IMR-90 (cell line): ENCODE results near the gene OSGIN1. TPM values are rescaled to one million over a fixed set of nuclear protein-coding genes. Genes with fewer than 3 reads are reported as not detected.

ENCODE experiments used
- ATAC-seq: fragments of 200-7000 bp; cut with Tn5 transposase; 2 replicates; pipeline ENCODE4 v1.9.1; 2020; ENCODE audit warnings: low read depth, mild to moderate bottlenecking, moderate library complexity
- BruUV-seq: library from RNA; stranded (reverse); fragments of 400-500 nt; replicated peaks from 2 replicates; lab custom pipeline; 2021; lab: Mats Ljungman, UMichigan
- CTCF ChIA-PET: fragments of 300-600 bp; formaldehyde crosslinking; extraction: SDS; loops from one replicate; lab custom pipeline; 2021; ENCODE audit warnings: antibody characterized with exemption; lab: Yijun Ruan, JAX
- POLR2A ChIA-PET: fragments of 300-600 bp; sonication (Branson Sonifier 250); formaldehyde crosslinking; loops from one replicate; lab custom pipeline; 2022; ENCODE audit warnings: antibody characterized with exemption; ENCODE audit not compliant: unreplicated experiment; lab: Charles Lee
- DNase-seq: peaks from one replicate; pipeline ENCODE4 v3.0.0; 2013
- H2AFZ ChIP-seq: replicated peaks from 2 replicates; pipeline ENCODE3; 2013; ENCODE audit warnings: low read length, mild to moderate bottlenecking; ENCODE audit not compliant: poor library complexity
- H2AK5ac ChIP-seq: 2 replicates; pipeline ENCODE4 v1.6.1; 2013; ENCODE audit warnings: low read depth, low read length, inconsistent platforms
- H2AK9ac ChIP-seq: replicated peaks from 2 replicates; pipeline ENCODE3; 2013; ENCODE audit warnings: mild to moderate bottlenecking, low read depth, low read length, moderate library complexity; ENCODE audit not compliant: poor library complexity
- H2BK120ac ChIP-seq: 2 replicates; pipeline ENCODE4 v1.6.1; 2013; ENCODE audit warnings: low read depth, low read length, inconsistent platforms
- H2BK15ac ChIP-seq: 3 replicates; pipeline ENCODE4 v1.6.1; 2013; ENCODE audit warnings: low read depth, low read length, inconsistent platforms
- H2BK20ac ChIP-seq: 2 replicates; pipeline ENCODE4 v1.6.1; 2013; ENCODE audit warnings: low read depth, mild to moderate bottlenecking, inconsistent platforms, low read length, moderate library complexity
- H2BK5ac ChIP-seq: 2 replicates; pipeline ENCODE4 v1.6.1; 2013; ENCODE audit warnings: mild to moderate bottlenecking, low read depth, low read length, inconsistent platforms; ENCODE audit not compliant: poor library complexity, severe bottlenecking
- H3K14ac ChIP-seq: replicated peaks from 2 replicates; pipeline ENCODE4 v1.6.1; 2013; ENCODE audit warnings: low read depth, low read length, inconsistent platforms
- H3K18ac ChIP-seq: 2 replicates; pipeline ENCODE4 v1.6.1; 2013; ENCODE audit warnings: low read depth, low read length, control low read depth
- H3K23ac ChIP-seq: 2 replicates; pipeline ENCODE4 v1.6.1; 2013; ENCODE audit warnings: low read depth, low read length, inconsistent platforms
- H3K27ac ChIP-seq: 2 replicates; pipeline ENCODE4 v1.5.1; 2013; ENCODE audit warnings: mild to moderate bottlenecking, control low read depth, low read length; ENCODE audit not compliant: insufficient read depth
- H3K27me3 ChIP-seq: 2 replicates; pipeline ENCODE4 v1.6.1; 2013; ENCODE audit warnings: low read length; ENCODE audit not compliant: control insufficient read depth, insufficient read depth
- H3K36me3 ChIP-seq: 2 replicates; pipeline ENCODE4 v1.6.1; 2013; ENCODE audit warnings: low read length, mixed read lengths; ENCODE audit not compliant: control insufficient read depth, insufficient read depth
- H3K4ac ChIP-seq: 2 replicates; pipeline ENCODE4 v1.6.1; 2013; ENCODE audit warnings: low read depth, low read length, inconsistent platforms
- H3K4me1 ChIP-seq: 2 replicates; pipeline ENCODE4 v1.6.1; 2013; ENCODE audit warnings: low read length, mixed read lengths; ENCODE audit not compliant: control insufficient read depth, insufficient read depth
- H3K4me2 ChIP-seq: 2 replicates; pipeline ENCODE4 v1.6.1; 2013; ENCODE audit warnings: low read depth, mild to moderate bottlenecking, control low read depth, low read length, moderate library complexity
- H3K4me3 ChIP-seq: 2 replicates; pipeline ENCODE4 v1.5.1; 2013; ENCODE audit warnings: low read depth, mild to moderate bottlenecking, control low read depth, low read length, moderate library complexity; ENCODE audit not compliant: insufficient read depth
- H3K56ac ChIP-seq: 2 replicates; pipeline ENCODE4 v1.6.1; 2013; ENCODE audit warnings: low read length, inconsistent platforms; ENCODE audit not compliant: insufficient read depth; ENCODE audit errors: extremely low read depth
- H3K79me1 ChIP-seq, 2 experiments: 2 replicates each; pipeline ENCODE4 v1.6.1; 2013; ENCODE audit warnings: low read length in 2 of 2, inconsistent platforms in 1 of 2, low read depth in 1 of 2
- H3K9ac ChIP-seq: 2 replicates; pipeline ENCODE4 v1.6.1; 2013; ENCODE audit warnings: low read depth, low read length, control low read depth
- H3K9me1 ChIP-seq: 2 replicates; pipeline ENCODE4 v1.6.1; 2013; ENCODE audit warnings: low read length, inconsistent platforms; ENCODE audit not compliant: insufficient read depth
- H3K9me3 ChIP-seq: 2 replicates; pipeline ENCODE4 v1.6.1; 2013; ENCODE audit warnings: low read length; ENCODE audit not compliant: control insufficient read depth, insufficient read depth
- H4K20me1 ChIP-seq: 2 replicates; pipeline ENCODE4 v1.6.1; 2013; ENCODE audit warnings: low read length, inconsistent platforms; ENCODE audit not compliant: insufficient read depth
- H4K5ac ChIP-seq: 2 replicates; pipeline ENCODE4 v1.6.1; 2013; ENCODE audit warnings: mild to moderate bottlenecking, low read depth, low read length, control low read depth
- H4K8ac ChIP-seq, 2 experiments: 2 replicates each; pipeline ENCODE4 v1.6.1; 2013; ENCODE audit warnings: low read depth in 2 of 2, low read length in 2 of 2, control low read depth in 1 of 2, inconsistent platforms in 1 of 2
- H4K91ac ChIP-seq: 2 replicates; pipeline ENCODE4 v1.6.1; 2013; ENCODE audit warnings: low read depth, low read length, inconsistent platforms; ENCODE audit not compliant: insufficient read depth
- BHLHE40 ChIP-seq: fragments of 150-350 bp; IDR thresholded peaks from 2 replicates; pipeline ENCODE4 v1.6.1; 2016; ENCODE audit warnings: mild to moderate bottlenecking, low read depth, low read length
- CEBPB ChIP-seq: IDR thresholded peaks from 2 replicates; pipeline ENCODE4 v1.6.1; 2012; ENCODE audit warnings: low read depth, low read length, improper control_type of control experiment
- MXI1 ChIP-seq: IDR thresholded peaks from 2 replicates; pipeline ENCODE4 v1.6.1; 2012; ENCODE audit warnings: low read depth, mild to moderate bottlenecking, low read length, moderate library complexity, borderline replicate concordance
- NFE2L2 ChIP-seq: fragments of 150-350 bp; IDR thresholded peaks from 2 replicates; pipeline ENCODE4 v1.6.1; 2016; ENCODE audit warnings: low read depth, mild to moderate bottlenecking, low read length
- RFX5 ChIP-seq: IDR thresholded peaks from 2 replicates; pipeline ENCODE4 v1.8.0; 2012; ENCODE audit warnings: low read depth, mild to moderate bottlenecking, low read length, moderate library complexity
- SMC3 ChIP-seq: fragments of 150-350 bp; IDR thresholded peaks from 2 replicates; pipeline ENCODE4 v1.6.1; 2016; ENCODE audit warnings: low read depth, mild to moderate bottlenecking, antibody characterized with exemption, low read length, moderate library complexity
- USF2 ChIP-seq: fragments of 150-350 bp; IDR thresholded peaks from 2 replicates; pipeline ENCODE4 v1.6.1; 2017; ENCODE audit warnings: mild to moderate bottlenecking, antibody characterized with exemption, low read length, low read depth
- WGBS, 2 experiments: methylation state at CpG; one replicate each; pipeline versions ENCODE4 v1.1.5 to v1.1.7; 2013; ENCODE audit warnings: missing lambda C conversion rate in 2 of 2; ENCODE audit not compliant: insufficient read length in 1 of 2; ENCODE audit errors: extremely low coverage in 2 of 2; 5-methylcytosine and 5-hydroxymethylcytosine counted together
- dilution Hi-C: fragments of 300-500 bp; cut with HindIII; formaldehyde crosslinking; loops from one replicate; pipeline ENCODE4 v1.14.3; 2018; ENCODE audit warnings: low sequenced_read_pairs; ENCODE audit not compliant: unreplicated experiment
- in situ Hi-C: fragments of 300-500 bp; cut with MboI; formaldehyde crosslinking; loops from 3 replicates; pipeline ENCODE4 v1.14.3; 2019; ENCODE audit warnings: low sequenced_read_pairs, inconsistent platforms, mixed read lengths
- intact Hi-C: fragments of 100-400 bp; cut with micrococcal nuclease; formaldehyde crosslinking; loops from 2 replicates; pipeline ENCODE4 v1.10.0; 2022
- polyA plus RNA-seq, 3 experiments: library from polyadenylated mRNA; depleted of rRNA; stranded (reverse); fragments of >200 nt; gene quantifications; 2 replicates each; pipeline ENCODE4 v1.2.3, GENCODE V29; 2012; ENCODE audit warnings: low replicate concordance in 1 of 3
- total RNA-seq: library from RNA; depleted of rRNA; stranded (reverse); fragments of >200 nt; gene quantifications from 2 replicates; pipeline ENCODE4 v1.2.3, GENCODE V29; 2012

Gene OSGIN1
- total and polyA plus RNA-seq, 2 of the 4 experiments (the other 2 are of a cell fraction): 0.90 to 6.4 TPM

GRCh38 chr16:83965444-83966152, 12.6 kb downstream of the OSGIN1 start:
- no peak overlapping the region for H4K91ac ChIP-seq
- no peak overlapping the region for H3K4me3 ChIP-seq
- no TSS peak for BruUV-seq
- POLR2A ChIA-PET: interaction anchor here (0.6 kb wide), 1 partner anchor 12 kb away, joined by 3 read pairs; no protein-coding TSS in a partner anchor
- H3K9me1 ChIP-seq: no peaks in the 10 kb centered on the region; the same call in 1 of the 2 replicates
- H3K9me3 ChIP-seq: no peaks in the 10 kb centered on the region
- H3K4ac ChIP-seq: no peak overlapping the region
- WGBS, 2 experiments: 91% methylated on average over 27 of the region's 36 CpGs; no CpG with 5 or more reads in 1 of the 2 experiments
- H3K36me3 ChIP-seq: peaks cover 23% of the 10 kb centered on the region; the same call in 1 of the 2 replicates
- no peaks in the 10 kb centered on the region for H3K4me1 ChIP-seq
- H3K27ac ChIP-seq: no peak overlapping the region
- ATAC-seq: no peak
- H3K14ac ChIP-seq: no peak overlapping the region
- H3K9ac ChIP-seq: no peak overlapping the region
- H3K79me1 ChIP-seq: no peaks in the 10 kb centered on the region
- H3K4me2 ChIP-seq: no peak overlapping the region
- H2BK5ac ChIP-seq: no peak overlapping the region
- no peak overlapping the region for H2BK120ac ChIP-seq
- no peak overlapping the region for H3K23ac ChIP-seq
- no peak overlapping the region for H2BK20ac ChIP-seq
- no peaks in the 10 kb centered on the region; the same call in none of the 2 replicates for H4K20me1 ChIP-seq
- H2AK5ac ChIP-seq: no peak overlapping the region
- intact Hi-C loops (loop anchor here (5.0 kb wide), 1 partner anchor 77 kb away; the partner anchor contains the start of gene SLC38A8), dilution Hi-C loops (no loop called here), in situ Hi-C loops (loop anchor here (10.0 to 25.0 kb wide), 2 partner anchors 209 to 522 kb away; no protein-coding TSS in a partner anchor)
- H3K27me3 ChIP-seq: peaks cover 18% of the 10 kb centered on the region
- H3K18ac ChIP-seq: no peak overlapping the region
- H3K56ac ChIP-seq: no peak overlapping the region
- H2AFZ ChIP-seq: no peak overlapping the region
- no peak overlapping the region for H2AK9ac ChIP-seq
- no peak overlapping the region for H4K8ac ChIP-seq
- no peak for TF ChIP-seq RFX5
- no peak for TF ChIP-seq BHLHE40
- TF ChIP-seq NFE2L2: no peak
- no peak for TF ChIP-seq SMC3
- no peak for TF ChIP-seq CEBPB
- no peak for TF ChIP-seq USF2
- TF ChIP-seq MXI1: no peak
- no peak overlapping the region for H4K5ac ChIP-seq
- CTCF ChIA-PET: no interaction called here
- H2BK15ac ChIP-seq: no peak overlapping the region
- DNase-seq: no peak
